ACHN (cell line): Measurements from ENCODE around the gene PGM2L1.

ENCODE experiments used
- DNase-seq: peaks from one replicate; pipeline ENCODE4 v3.0.0-alpha.2; 2015
- in situ Hi-C: cut with HindIII; loops from 2 replicates; pipeline ENCODE4 v1.10.0; 2017; ENCODE audit warnings: low sequenced_read_pairs, low pct_ligation_motif_present, low pct_unique_long_range_greater_than_20kb

The PGM2L1 gene

GRCh38 chr11:74318241-74318932 lies 79.8 kb downstream of the PGM2L1 start:
- in situ Hi-C loops, result no loop called here
- DNase-seq, result no peak

DNA sequence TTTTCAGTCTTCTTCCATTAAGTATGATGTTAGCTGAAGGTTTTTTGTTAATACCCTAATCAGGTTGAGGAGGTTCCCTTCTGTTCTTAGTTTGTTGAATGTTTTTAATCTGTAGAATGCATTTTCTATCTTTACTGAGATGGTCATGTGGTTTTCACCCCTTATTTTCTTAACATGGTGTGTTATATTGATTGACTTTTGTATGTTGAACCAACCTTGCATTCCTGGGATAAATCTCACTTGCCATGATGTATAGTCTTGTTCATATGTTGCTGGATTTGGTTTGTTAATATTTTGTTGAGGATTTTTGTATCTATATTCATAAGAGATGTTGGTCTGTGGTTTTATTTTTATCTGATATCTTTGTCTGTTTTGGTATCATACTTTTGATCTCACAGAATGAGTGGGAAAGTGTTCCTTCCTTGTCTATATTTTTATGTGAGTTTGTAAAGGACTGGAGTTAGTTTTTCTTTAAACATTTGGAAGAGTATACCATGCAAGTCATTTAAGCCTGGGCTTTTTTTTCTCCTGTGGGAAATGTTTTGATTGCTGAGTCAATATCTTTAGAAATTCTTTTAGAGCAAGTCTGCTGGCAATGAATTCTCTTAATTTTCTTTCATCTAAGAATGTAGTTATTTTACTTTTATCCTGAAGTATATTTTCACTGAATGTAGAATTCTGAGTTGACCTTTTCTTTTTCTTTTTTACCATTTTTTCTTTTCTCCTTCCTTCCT lies 81.3 kb downstream of the PGM2L1 start:
- in situ Hi-C loops, result no loop called here
- no peak for DNase-seq

DNA sequence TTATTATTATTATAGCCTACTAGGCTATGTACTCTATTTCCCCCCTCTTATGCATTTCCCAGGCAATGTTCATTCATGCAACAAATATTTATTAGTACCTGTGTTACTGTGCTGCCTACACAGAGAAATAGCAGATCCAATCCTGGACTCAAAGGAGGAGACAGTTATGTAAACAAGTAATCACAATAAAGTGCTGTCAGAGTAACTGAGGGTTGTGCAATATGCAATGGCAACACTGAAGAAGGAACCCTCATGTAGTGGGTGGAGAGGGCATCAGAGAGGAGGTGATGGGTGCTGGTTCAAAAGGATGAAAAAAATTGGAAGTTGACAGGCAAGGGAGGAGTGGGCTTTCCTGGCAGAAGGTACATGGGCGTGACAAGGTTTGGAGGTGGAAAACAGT lies 85.9 kb downstream of the PGM2L1 start:
- in situ Hi-C loops, result no loop called here

DNA sequence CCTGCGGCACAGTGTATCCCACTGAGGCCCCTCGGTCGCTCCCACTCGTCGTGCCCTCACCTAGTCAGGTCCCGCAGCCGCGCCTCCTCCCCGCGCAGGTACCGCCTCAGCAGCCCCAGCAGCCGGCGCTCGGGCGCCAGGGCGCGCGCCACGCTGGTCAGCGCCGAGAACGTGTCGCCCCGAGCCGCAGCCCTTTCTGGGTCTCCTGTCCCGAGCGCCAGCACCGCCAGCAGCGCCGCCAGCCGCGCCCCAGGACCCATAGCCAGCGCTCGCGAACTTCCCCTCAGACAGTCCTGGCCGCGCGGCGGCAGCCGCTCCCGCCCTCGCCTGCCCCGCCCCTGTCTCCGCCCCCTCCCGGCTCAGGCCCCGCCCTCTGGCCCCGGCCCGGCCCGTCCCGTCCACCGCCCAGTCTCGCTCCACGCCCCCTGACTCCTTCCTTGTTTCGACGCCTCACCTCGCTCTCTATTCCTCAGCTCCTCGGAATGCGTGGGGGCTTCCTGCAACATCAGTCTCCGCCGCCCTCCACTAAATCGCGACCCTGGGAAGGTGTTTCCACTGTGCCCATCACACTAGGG lies 86.8 kb downstream of the PGM2L1 start, which contains the start of gene P4HA3:
P4HA3 (minus strand) TSS at position 289 of the 575 bp plus-strand sequence; CDS start at position 260, 29 bp downstream.
- in situ Hi-C loops, result no loop called here
- DNase-seq, result peak; percentile 30

More for the DNA sequence above, 85.9 kb downstream of the PGM2L1 start:
- DNase-seq, result no peak

- in situ Hi-C loops, result no loop called here
- no peak for DNase-seq
Measured at GRCh38 chr11:74310857-74311256, 87.4 kb downstream of the PGM2L1 start.

- in situ Hi-C loops, result no loop called here
- DNase-seq, result no peak
Measured at GRCh38 chr11:74307434-74307833, 90.8 kb downstream of the PGM2L1 start.

DNA sequence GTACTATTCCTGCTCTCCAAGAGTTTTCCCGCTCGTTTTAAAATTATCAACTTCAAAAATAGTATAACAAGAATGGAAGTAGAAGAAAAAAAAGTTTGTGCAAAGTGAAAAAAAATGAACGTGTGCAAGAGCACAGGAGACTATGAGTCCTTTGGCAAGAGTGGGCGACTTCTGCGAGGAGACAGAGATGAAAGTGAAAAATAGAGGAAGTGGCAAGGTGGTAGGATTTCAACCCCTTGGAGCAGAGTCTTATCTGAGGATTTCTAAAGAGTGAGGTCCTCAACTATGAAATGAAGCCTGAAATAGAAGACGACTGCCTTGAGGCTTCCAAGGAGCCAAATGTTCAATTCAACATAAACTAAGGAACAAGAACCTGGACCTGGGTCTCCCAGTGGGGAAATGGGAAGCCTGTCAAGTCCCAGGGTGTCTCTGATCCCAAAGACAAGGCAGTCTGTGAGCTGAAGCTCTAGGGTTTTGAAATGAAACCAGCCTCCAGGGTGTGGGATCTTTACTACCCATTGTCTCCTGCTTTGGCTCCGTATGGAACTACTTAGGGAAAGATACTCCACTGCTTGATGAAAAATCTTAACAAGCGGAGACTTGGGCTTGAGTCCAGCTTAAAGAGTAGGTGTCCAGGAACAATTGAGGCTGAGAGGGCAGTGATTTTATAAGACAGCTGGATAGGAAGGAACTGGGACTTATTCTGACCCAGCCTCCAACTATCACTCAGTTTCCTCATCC lies 91.6 kb downstream of the PGM2L1 start:
- in situ Hi-C loops, result no loop called here
- DNase-seq, result no peak

GRCh38 chr11:74299015-74299414 lies 99.2 kb downstream of the PGM2L1 start:
- in situ Hi-C loops, result no loop called here
- DNase-seq, result no peak

- no peak for DNase-seq
- in situ Hi-C loops, result no loop called here
Measured at GRCh38 chr11:74297484-74297883, 100.7 kb downstream of the PGM2L1 start.

DNA sequence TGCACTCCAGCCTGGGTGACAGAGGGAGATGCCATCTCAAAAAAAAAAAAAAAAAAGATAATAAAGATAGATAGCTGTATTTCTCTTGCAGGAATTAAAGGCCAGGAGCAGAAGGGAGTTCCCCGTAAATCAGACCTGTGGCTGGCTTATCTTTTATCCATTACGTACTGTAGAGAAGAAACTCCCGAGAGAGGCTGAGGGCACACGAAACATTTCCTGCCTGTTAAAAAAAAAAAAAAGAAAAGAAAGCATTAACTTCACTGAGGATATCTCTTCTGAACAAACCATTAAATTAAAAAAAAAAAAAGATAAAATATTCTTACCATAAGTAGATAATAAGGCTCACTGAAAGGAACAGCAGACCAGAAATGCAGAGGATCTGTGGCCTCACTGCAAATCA lies 109.3 kb downstream of the PGM2L1 start:
- DNase-seq, result no peak
- in situ Hi-C loops, result no loop called here

GRCh38 chr11:74288161-74288560 lies 110.1 kb downstream of the PGM2L1 start:
- in situ Hi-C loops, result no loop called here
- peak; percentile 62 for DNase-seq

DNA sequence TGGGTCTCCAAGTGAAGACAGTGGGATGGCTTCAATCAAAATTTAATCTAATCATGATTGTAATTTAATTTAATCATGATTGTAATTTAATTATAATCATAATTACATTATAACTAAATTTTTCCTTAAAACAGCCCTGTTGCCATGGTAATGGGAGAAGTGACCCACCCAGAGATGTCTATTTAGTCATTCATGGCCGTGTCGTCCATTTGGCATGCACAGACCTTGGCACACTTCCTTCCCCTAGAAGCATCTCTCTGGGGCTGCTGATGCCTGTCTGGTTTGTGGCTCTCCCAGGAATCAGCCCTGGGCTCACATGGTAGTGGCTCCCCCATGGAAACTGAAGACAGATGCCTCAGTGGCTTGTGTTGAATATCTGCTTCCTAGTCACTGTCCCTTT lies 113.8 kb downstream of the PGM2L1 start:
- no peak for DNase-seq
- in situ Hi-C loops, result no loop called here

GRCh38 chr11:74283580-74284180 lies 114.6 kb downstream of the PGM2L1 start:
- no peak for DNase-seq
- in situ Hi-C loops, result no loop called here

- in situ Hi-C loops, result no loop called here
- no peak for DNase-seq
Measured at GRCh38 chr11:74282914-74283371, 115.3 kb downstream of the PGM2L1 start.

GRCh38 chr11:74282421-74282820 lies 115.8 kb downstream of the PGM2L1 start:
- no peak for DNase-seq
- in situ Hi-C loops, result no loop called here

DNA sequence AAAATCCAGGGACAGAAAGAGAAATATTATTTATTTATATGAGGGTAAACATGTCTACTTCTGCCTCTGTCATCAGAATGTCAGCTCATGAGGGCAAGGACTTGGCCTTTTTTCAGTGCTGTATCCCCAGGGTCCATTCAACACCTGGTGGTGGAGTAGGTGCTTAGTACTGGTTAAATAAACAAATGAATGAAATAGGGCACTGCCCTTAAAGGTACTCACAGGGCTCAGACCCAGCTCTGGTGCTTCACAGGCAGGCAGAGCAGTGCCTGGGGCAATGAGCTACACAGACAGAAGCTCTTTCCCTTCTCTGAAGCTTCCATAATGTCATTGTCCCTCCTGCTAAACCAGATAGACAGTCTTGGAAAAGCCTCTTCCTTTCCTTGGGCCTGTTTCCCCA lies 117.7 kb downstream of the PGM2L1 start:
- DNase-seq, result no peak
- in situ Hi-C loops, result no loop called here
